Stimulated activated CD4-positive, alpha-beta T cell treated with anti-CD3 and anti-CD28 coated beads, Interleukin-12 subunit alpha, Interleukin-12 subunit beta, amount 100 ng/mL, for 4 hours (primary cell): Measurements from ENCODE around the gene ELAVL1.
A peak's percentile ranks its signal among the peaks of the same experiment; 100 is the strongest.
"Not testable (repeated sequence)": the region's sequence is repeated elsewhere in the genome, so short reads cannot be mapped to it uniquely, and the experiment has no call there.

ENCODE experiments used
- DNase-seq: peaks from one replicate; pipeline ENCODE4 v3.0.0-alpha.2; 2020

Gene ELAVL1

DNA sequence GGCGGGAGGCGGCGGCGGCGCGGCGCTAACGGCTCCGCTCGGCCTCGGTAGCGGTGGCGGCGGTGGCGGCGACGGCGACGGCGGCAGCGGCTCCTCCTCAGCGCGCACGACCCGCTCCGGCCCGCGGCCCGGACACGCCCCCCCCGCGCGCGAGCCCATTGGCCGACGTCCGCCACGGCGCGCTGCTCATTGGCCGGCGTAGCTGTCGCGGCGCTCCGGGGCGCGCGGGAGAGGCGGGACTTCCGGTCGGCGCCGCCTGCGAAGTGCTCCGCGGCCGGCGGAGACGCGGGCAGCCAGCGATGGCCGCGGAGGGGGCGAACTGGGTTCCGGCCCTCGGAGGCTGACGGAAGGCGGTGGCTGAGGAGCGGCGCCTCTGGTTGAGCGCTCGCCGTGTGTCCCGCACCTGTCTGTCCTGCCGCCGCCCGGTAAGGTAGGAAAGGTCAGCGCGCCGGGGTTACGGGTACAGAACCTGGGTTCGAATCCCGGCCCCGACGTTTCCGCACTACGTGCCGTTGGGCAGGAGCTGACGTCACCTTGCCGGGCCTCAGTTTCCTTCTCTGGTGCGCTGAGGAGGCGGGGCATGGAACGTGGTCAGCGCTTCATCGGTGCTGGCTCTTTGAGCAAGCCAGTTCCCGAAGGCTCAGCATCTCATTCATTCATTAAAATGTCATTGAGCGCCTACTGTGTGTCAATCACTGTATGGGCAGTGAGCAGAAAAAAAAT is at the start of gene ELAVL1:
Gene ELAVL1, minus strand, starts transcription at position 108 of the 723 bp plus-strand sequence. CDS start 13,826 bp downstream, outside the sequence.
- peak; percentile 90 for DNase-seq

GRCh38 chr19:8054169-8054568 is 48.7 kb upstream of the ELAVL1 start:
- DNase-seq: no peak

DNA sequence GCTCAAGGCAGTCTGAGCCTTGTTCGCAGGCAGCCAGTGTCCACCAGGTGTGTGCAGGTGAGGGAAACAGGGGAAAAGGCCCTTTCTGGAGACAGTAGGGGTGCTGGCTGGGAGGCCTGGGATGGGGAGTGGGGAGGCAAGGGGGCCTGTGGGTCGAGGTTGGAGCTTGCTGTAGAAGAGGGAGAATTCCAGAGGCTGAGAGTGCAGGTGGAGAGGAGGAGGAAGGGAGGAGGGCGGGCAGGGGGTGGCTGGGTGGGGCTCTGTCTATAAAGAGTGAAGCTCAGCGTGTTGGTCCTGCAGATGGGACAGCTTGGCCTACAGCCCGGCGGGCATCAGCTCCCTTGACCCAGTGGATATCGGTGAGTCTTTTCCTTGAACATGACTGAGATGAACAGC is 47.0 kb upstream of the ELAVL1 start, which contains the start of gene CCL25:
Gene CCL25, plus strand, starts transcription at position 297 of the 396 bp plus-strand sequence. CDS start 290 bp downstream, outside the sequence.
- DNase-seq: no peak

GRCh38 chr19:8050274-8051096 is 45.0 kb upstream of the ELAVL1 start:
- DNase-seq: peak; percentile 89

DNA sequence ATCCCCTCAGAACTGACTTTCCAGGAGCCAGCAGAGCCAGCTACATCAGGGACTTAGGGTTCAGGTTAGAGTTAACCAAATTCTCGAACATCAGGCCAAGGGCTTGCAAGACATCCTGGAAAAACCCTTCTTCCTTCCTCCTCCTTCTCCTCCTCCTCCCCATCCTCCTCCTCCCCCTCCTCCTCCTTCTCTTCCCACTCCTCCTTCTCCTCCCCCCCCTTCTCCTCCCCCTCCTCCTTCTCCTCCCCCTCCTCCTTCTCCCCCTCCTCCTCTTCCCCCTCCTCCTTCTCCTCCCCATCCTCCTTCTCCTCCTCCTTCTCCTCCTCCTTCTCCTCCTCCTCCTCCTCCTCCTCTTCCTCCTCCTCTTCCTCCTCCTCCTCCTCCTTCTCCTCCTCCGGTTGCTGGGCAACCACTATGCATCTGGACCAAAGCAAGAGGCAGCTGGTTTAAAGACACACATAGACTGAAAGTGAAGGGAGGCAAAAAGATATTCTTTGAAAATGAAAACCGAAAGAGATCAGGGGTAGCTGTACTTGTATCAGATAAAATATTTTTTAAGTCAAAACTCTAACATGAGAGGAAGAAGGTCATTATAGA is 41.2 kb upstream of the ELAVL1 start:
- DNase-seq: no peak

DNA sequence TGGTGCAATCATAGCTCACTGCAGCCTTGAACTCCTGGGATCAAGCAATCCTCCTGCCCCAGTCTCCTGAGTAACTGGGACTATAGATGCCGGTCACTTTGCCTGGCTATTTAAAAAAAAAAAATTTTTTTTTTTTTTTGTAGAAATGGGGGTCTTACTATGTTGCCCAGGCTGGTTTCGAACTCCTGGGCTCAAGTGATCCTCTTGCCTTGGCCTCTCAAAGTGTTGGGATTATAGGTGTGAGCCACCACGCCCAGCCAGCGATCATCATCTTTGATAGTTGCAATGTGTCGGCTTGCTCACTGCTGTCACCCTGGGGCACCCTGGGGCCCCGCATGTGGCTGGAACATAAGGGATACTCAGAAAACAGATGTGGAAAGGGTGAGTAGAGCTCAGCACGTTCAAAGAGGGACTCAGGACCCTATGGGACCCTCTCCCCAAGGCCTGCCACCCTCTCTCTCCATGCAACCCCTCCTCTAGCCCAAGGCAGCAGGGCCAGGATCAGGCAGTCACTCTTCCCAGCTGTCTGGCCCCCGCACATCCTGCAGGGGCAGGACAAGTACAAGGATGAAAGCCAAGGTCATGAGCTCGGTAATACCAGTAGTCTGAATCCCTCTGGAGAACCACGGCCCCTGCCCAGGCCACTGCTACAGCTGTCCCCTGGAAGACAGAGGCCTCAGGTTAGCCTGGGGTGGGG is 40.6 kb upstream of the ELAVL1 start:
- DNase-seq: no peak

GRCh38 chr19:8044018-8044417 is 38.6 kb upstream of the ELAVL1 start:
- no peak for DNase-seq

DNA sequence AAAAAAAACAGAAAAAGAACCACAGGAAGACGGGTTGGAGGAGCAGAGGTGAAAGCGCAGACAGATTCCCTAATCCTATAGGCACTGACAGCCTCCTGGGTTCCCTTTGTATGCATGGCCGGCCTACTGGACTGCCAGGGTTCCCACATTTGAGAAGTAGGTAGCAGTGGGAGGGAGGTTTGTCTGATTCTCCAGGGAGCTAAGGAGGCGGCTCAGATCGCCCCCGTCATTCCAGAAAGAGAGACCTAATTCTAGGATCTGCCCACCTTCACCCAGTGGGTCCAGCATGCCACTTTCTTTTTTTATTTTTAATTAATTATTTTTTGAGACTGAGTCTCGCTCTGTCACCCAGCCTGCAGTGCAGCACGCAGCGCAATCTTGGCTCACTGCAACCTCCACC is 37.5 kb upstream of the ELAVL1 start:
- no peak for DNase-seq

DNA sequence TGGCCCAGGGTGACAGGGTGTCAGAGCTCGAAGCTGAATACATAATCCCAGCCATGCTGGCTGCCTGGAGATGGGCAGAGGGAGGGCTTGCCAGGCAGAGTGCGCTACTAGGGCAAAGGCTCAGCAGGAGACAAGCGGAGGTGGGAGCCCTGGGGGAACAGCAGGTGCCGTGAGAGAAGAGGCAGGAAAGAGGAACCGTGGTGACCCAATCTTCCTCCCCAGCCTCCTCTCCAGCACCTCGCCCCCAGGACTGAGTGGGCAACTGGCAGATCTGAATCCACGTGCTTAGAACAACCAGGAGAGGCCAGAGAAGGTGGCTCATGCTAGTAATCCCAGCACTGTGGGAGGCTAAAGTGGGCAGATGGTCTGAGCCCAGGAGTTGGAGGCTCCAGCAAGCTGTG is 36.1 kb upstream of the ELAVL1 start:
- DNase-seq: no peak

DNA sequence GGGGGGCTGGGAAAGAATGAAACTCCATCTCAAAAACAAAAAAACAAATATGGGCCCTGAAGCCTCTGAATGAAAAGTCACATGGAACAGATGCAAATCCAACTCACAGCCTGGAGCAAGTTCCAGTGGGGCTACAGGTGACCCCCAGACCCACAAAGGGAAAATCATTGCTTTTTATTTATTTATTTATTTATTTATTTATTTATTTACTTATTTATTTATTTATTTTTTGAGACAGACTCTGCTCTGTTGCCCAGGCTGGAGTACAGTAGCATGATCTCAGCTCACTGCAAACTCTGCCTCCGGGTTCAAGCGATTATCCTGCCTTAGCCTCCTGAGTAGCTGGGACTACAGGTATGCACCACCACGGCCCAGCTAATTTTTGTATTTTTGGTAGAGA is 33.8 kb upstream of the ELAVL1 start:
- no peak for DNase-seq

DNA sequence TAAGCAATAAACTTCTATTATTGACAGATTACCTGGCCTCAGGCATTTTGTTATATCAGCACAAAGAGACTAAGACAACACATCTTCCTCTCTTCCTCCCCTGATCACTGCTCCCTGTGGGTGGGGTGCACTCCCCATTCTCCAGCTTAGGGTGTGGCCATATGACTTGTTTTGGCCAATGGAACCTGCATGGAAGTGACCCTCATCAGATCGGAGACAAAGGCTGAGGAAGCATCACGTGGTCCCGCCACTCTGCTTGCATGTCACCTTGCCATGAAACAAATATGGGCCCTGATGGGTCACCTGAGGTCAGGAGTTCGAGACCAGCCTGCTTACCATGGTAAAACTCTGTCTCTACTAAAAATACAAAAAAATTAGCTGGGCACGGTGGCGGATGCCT is 33.4 kb upstream of the ELAVL1 start:
- no peak for DNase-seq

- DNase-seq: no peak
Observed at GRCh38 chr19:8036434-8037099, 31.1 kb upstream of the ELAVL1 start.

DNA sequence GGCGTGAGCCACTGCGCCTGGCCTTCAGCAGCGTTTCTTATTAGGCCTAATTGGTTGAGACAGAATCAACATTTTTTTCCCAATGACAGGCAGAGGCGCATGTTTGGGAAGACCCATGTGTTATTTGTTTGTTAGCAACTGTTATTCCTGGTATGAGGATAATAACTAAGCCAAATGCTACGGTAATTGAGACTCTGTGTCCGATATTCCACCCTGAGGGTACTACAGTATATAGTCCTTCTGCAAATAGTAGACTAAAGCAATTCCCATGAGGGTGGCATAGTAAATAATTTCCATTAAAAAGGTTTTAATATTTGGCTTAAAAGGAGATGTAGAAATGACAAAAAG is 28.7 kb upstream of the ELAVL1 start:
- no peak for DNase-seq

DNA sequence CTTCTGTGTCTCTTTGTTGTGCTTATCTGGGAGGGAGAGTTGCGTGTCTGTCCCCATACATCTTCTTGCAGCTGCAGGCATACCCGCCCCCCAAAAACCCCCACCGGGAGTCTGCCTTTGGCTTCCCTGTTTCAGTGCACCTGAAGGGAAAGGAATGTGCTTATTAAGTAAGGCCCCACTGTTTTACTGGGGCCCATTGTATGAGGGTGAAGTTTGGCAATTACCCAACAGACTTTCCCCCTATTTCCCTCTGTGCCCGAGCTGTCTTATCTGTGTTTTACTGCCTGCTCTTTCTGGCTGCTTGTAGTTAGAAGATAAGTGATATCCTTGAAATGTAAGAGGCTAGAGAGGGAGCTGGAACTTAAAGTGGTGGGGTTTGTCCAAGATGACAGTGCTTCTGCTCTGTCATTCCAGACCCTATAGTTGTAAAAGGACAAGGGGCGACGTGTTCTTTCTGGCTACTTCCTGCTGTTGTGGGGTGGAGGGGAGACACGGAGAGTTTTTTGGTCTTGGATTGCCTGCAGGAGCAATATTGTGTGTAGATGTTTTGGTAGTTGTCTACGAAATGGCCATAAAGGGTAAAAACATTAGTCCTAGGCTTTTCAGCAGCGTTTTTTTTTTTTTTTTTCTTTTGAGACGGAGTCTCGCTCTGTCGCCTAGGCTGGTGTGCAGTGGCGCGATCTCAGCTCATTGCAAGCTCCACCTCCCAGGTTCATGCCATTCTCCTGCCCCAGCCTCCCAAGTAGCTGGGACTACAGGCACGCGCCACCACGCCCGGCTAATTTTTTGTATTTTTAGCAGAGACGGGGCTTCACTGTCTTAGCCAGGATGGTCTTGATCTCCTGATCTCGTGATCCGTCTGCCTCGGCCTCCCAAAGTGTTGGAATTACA is 28.1 kb upstream of the ELAVL1 start:
- not testable (repeated sequence) for DNase-seq

GRCh38 chr19:8030960-8031359 is 25.5 kb upstream of the ELAVL1 start:
- DNase-seq: no peak

DNA sequence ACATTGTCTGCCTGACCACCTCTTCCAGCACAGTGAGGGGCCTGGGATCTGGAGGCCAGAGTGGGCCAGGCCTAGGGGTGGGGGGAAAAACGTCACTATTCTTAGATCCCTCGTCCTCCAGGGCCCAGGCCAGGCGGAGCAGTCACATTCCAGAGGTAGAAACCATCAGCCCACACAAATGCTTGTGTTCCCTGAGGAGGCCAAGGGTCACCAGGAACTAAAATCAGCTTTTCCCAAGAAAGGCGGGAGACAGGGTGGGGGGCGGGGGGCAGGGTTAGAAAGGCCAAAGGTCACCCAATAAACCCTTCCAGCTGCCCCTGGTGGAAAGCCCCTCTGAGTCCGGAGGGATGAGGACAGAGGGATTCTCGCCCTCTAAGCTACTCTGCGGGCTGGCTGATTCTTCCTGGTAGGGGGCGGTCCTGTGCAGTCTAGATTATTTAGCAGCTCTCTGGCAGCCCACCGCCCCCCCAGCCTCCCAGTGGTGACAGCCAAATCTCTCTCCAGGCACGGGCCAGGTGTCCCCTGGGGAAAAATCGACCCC is 23.6 kb upstream of the ELAVL1 start:
- DNase-seq: no peak

- DNase-seq: no peak
Observed at GRCh38 chr19:8025316-8025715, 19.9 kb upstream of the ELAVL1 start.

GRCh38 chr19:8024256-8024655 is 18.8 kb upstream of the ELAVL1 start:
- DNase-seq: not testable (repeated sequence)

- DNase-seq: no peak
Observed at GRCh38 chr19:8023371-8023770, 17.9 kb upstream of the ELAVL1 start.

- no peak for DNase-seq
Observed at GRCh38 chr19:8022275-8022674, 16.8 kb upstream of the ELAVL1 start.

DNA sequence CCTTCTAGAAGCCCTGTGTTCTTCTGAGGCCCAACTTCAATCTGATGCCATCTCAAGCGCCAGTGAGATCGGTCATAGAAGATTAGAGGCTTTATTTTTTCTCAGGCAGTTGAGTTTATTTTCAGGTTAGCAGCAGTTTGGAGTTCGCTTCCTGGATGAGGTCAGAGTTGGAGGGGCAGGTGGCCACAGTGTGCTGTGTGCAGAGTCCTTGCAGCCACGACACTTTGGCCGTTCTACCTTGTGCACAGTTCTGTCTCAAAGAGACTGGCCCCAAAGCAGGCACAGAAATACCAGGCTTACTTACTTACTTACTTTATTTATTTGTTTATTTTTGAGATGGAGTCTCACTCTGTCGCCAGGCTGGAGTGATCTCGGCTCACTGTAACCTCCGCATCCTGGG is 15.9 kb upstream of the ELAVL1 start:
- no peak for DNase-seq
